GM21723 (cell line): ENCODE data around the gene MYDGF.

Experiments
- ATAC-seq: cut with Tn5 transposase; IDR thresholded peaks from one replicate; pipeline ENCODE4 v1.9.1; 2021; ENCODE audit warnings: mild to moderate bottlenecking, moderate library complexity; ENCODE audit not compliant: unreplicated experiment

Gene MYDGF

DNA sequence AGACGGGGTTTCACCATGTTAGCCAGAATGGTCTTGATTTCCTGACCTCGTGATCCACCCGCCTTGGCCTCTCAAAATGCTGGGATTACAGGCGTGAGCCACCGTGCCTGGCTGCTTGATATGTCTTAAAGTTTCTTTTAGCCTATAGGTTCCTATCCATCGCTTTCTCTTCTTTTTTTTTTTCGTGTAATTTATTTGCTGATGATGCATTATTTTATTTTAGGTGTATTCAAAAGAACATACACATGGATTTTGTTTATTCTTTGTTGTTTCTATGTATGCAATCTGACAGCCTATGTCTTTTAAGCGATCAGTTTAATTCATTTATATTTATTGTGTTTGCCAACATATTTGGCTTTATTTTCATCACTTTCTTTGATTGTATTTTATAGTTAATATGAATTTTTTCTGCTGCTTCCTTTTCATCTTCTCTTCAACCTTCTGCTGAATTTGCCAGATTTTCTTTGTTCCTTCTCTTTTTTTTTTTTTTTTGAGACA lies 56.8 kb downstream of the MYDGF start:
- ATAC-seq: no peak

DNA sequence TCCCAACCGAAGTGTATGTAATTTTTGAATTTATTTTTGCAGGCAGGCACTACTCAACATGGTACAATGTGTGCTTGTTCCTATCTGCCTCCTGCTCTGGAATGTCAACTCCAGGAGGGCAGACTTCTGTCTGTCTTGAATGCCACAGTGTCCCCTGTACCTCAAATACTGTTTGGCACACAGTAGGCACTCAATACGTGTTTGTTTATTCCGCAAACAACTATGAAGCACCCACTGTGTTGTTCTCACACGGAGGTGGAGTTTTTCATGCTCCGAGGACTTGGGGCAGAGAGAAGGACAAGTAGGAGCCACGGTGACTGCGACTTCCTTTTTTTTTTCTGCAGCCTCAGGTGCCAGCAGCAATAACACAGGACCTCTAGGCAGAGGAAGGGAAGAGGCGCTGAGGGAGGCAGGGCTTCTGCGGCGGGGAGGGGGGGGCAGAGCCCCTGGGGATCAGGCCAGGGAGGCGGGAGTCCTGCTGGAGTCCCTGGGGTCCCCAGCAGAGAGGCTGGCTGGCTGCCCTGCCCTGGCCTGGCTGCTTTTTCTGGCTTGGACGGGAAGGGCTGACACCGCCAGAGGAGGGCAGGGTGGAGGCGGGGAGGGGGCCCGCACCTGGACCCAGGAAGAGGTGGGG lies 60.1 kb downstream of the MYDGF start:
- no peak for ATAC-seq
